HG03060 (cell line): Measurements from ENCODE around the gene RHOF.
"Not testable (repeated sequence)": the region's sequence is repeated elsewhere in the genome, so short reads cannot be mapped to it uniquely, and the experiment has no call there.

ENCODE experiments used
- ATAC-seq: cut with Tn5 transposase; IDR thresholded peaks from one replicate; pipeline ENCODE4 v1.9.1; 2021; ENCODE audit warnings: low read depth, moderate number of reproducible peaks; ENCODE audit not compliant: unreplicated experiment

The RHOF gene

GRCh38 chr12:121776190-121777098 lies 17.0 kb downstream of the RHOF start:
- no peak for ATAC-seq

DNA sequence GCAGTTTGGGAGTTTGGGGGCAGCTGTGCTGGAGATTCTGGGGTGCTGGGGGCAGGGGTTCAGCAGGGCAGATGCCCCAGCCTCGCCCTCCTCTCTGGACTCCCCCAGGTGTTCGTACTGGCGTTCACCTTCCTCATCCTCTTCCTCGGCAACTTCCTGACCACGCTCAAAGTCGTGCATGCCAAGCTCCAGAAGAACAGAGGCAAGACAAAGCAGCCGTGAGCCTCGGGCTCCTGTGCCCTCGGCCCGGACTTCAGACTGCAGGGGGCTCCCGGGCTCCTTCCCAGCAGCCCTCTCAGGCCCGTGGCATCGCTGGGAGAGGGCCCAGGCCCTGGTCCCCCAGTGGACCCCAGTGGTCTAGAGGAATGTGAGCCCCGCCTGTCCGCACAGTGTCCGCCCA lies 18.0 kb downstream of the RHOF start:
- no peak for ATAC-seq

DNA sequence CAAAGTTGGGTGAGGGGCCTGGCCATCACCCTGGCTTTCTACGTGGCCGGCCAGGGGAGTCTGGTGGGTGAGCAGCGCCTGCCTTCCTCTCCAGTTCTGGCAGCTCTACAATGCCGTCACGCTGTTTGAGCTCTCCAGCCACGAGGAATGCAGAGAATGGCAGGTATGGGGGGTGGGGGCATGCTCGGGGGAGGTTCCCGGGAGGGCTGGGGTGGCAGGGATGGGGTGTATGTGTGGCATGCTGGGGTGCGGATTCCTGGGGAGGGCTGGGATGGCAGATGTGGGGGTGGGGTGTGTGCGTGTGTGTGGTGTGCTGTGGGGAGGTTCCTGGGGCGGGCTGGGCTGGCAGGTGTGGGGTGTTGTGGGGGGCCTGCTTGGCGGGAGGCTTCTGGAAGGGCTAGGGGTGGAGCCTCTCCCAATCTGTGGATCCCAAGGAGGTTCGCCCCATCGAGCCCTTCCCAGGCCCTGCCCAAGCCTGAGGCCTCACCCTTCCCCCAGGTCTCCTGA lies 18.5 kb downstream of the RHOF start:
- no peak for ATAC-seq

GRCh38 chr12:121773011-121773777 lies 20.3 kb downstream of the RHOF start:
- ATAC-seq: peak; percentile 59

DNA sequence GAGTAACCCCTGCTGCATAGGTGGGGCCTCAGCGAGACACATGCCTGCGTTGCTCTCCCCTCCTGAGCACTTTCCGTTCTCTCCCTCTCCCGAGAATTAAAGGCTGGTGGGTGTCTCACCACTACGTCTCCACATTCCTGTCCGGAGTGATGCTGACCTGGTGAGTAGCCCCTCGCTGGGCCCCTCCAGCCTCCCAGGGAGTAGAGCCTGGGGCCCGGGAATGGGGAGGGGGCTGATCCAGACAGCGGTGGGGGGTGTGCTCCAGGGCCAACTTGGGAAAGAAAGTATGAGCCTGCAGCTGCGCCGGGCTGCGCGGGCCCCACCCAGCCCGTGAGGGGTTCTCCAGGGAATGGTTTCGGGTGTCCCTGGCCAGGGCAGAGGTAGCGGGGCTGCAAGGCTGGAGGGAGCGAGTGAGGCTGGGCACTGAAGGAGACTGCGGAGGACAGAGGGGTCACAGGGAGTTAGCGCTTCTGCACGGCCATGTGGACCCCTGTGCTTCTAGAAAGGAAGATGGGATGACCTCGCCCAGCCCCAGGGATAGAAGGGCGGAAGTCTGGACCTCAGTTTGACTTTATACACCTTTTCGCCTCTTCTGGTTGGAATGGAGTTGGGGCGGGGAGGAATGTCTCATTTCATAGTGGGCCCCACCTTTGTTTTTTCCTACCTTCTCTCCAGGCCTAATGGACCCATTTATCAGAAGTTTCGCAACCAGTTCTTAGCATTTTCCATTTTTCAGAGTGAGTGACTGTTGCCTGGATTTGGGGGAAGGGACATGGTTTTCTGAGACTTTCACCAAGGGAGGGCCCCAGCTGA lies 22.5 kb downstream of the RHOF start:
- no peak for ATAC-seq

- ATAC-seq: no peak
These were observed 23.1 kb downstream of the RHOF start for GRCh38 chr12:121770388-121770787.

DNA sequence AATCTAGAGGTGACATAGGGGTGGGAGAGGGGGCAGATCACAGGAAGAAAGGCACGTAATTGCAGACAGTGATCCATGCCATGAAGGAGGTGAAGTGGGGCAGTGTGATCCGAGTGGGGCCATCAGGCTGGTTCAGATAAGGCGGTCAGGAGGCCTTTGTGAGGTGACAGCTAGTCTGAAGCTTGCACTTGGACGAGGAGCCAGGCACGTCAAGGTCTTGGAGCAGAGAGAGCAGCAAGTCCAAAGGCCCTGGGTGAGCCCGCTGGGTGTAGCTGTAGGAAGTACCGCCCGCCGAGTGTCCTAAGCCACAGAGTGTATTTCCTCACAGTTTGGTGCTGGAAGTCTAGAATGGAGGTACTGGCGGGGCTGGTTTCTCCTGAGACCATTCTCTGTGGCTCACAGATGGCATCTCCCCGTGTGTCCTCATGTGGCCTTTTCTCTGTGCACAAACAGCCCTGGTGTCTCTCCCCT lies 23.6 kb downstream of the RHOF start:
- ATAC-seq: no peak

GRCh38 chr12:121769297-121769830 lies 24.1 kb downstream of the RHOF start:
- no peak for ATAC-seq

DNA sequence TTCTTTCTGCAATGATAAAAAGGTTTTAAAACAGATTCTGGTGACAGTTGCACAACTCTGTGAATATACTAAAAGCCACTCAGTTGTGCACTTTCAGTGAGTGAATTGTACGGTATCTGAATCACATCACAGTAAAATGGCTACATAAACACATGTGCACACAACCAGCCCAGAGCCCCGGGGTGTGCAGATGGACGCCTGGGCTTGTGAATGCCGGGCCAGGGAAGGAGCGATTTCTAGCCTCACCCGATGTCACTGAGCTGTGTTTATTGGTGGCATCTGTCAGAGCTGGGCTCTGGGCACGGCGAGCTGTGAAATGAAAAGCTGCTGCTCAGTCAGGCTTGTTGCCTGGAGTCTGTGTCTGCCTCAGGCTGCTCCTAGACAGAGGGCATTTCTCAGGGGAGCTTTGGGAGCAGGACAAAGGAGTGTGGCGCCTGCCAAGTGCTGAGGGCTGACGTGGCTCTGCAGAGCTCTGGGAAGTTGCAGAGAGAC lies 25.9 kb downstream of the RHOF start:
- no peak for ATAC-seq

- ATAC-seq: no peak
These were observed 27.0 kb downstream of the RHOF start for GRCh38 chr12:121766290-121767039.

- no peak for ATAC-seq
These were observed 27.9 kb downstream of the RHOF start for GRCh38 chr12:121765573-121765972.

DNA sequence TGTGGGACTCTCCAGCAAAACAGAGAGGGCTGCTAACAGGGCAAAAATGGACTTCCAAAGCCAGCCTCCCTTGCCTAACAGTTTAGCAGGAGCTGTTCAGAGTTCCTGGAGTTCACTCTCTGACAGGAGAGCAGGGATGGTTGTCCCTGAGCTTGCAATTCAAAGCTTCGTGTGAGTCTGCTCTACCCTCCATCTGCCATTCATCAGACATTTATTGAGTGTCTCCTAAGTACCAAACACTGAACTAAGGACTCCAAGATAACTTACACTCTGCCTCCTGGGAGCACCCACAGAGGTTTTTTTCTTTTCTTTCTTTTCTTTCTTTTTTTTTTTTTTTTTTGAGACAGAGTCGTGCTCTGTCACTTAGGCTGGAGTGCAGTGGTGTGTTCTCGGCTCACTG lies 28.7 kb downstream of the RHOF start:
- no peak for ATAC-seq

GRCh38 chr12:121762269-121762668 lies 31.2 kb downstream of the RHOF start:
- ATAC-seq: no peak

DNA sequence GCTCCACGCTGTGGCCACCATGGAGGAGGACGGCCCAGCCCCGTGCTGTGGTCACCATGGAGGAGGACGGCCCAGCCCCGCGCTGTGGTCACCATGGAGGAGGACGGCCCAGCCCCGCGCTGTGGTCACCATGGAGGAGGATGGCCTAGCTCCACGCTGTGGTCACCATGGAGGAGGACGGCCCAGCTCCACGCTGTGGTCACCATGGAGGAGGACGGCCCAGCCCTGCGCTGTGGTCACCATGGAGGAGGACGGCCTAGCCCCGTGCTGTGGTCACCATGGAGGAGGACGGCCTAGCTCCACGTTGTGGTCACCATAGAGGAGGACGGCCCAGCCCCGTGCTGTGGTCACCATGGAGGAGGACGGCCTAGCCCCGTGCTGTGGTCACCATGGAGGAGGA lies 35.0 kb downstream of the RHOF start:
- not testable (repeated sequence) for ATAC-seq

DNA sequence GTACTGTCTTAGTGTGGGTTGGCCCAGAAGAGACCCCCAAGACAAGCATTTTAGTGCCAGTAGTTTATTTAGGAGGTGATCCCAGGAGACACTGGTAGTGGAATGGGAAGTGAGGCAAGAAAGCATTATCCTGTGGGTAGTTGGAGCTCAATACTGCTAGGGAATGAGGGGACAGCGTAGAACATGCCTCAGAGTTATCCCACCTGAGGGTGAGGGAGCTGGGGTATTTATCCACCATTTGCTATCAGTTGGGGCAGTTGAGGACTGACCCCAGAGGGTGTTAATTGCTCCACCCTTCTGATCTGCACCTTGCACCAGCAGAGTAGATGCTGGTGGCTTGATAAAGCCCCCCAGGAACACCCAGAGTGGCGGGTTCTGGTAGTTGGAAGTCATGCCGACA lies 37.9 kb downstream of the RHOF start:
- no peak for ATAC-seq

GRCh38 chr12:121754836-121755235 lies 38.7 kb downstream of the RHOF start:
- ATAC-seq: no peak

DNA sequence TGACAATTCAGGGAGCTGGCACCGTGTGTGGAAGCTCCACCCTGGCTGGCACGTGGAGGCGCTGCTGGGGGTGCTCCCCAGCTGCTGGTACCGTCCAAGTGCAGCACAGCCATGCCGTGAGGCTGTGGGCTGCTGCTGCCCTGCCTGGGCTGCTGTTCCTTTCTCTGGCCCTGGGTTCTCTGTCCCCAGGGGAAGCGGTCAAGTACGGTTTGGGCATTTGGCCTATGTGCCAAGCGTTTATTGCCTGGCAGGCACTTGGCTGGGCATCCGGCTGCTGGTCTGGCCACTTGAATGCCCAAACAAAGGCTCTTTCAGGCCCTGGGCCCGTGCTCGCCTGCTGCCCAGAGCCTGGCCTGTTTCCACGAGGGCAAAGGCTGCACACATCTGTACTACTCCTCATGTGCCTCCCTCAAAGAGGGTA lies 39.6 kb downstream of the RHOF start:
- no peak for ATAC-seq

DNA sequence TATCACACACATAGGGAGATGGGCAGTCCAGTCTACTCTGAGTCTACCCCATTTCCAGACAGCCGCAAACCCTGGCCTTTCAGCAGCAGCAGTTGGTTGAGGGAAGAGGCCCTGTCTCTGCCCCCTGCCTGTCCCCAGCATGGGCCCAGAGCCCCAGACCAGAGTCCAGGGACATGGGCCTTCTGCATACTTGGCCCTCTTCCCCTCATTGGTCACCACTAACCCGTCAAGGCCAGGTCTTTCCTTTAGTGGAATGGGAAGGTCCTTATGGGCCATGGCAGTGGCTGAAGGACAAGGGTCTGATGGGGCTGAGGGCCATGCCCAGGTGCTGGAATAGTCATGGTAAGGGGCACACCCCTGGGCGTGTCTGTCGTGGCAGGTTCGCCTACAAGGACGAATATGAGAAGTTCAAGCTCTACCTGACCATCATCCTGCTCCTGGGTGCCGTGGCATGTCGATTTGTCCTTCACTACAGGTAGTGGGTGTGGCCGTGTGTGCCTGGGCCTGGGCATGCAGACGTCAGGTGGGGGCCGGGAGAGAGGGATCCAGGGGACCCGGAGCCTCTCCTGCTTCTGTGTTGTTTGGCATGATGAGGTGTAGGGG lies 41.6 kb downstream of the RHOF start:
- ATAC-seq: no peak

- no peak for ATAC-seq
These were observed 42.5 kb downstream of the RHOF start for GRCh38 chr12:121751034-121751433.
